HepG2 (cell line): Measurements from ENCODE around the gene MYADML2. TPM values are rescaled to one million over a fixed set of nuclear protein-coding genes. Genes with fewer than 3 reads are reported as not detected.

Experiments used
- BCL6 ChIP-seq: IDR thresholded peaks from 2 replicates; pipeline ENCODE4 v1.6.1; 2016; ENCODE audit warnings: missing genetic modification reagents, missing compliant biosample characterization
- DNMT3B ChIP-seq: conservative IDR thresholded peaks from 2 replicates; pipeline ENCODE4 v1.6.1; 2016; ENCODE audit warnings: missing biosample characterization, control low read depth
- DR1 ChIP-seq: sonication (generic); formaldehyde crosslinking; IDR thresholded peaks from 2 replicates; pipeline ENCODE4 v1.8.0; 2021; ENCODE audit warnings: mild to moderate bottlenecking, missing genetic modification reagents, inconsistent platforms
- ETV5 ChIP-seq: IDR thresholded peaks from 2 replicates; pipeline ENCODE4 v1.6.1; 2018; ENCODE audit warnings: missing biosample characterization, missing genetic modification reagents, inconsistent platforms, borderline replicate concordance
- ISL2 ChIP-seq: sonication (generic); formaldehyde crosslinking; IDR thresholded peaks from 2 replicates; pipeline ENCODE4 v1.5.0; 2020; ENCODE audit warnings: missing genetic modification reagents
- KDM3A ChIP-seq: IDR thresholded peaks from 2 replicates; pipeline ENCODE4 v1.6.1; 2018; ENCODE audit warnings: low read depth, missing compliant biosample characterization
- MXI1 ChIP-seq: IDR thresholded peaks from 3 replicates; pipeline ENCODE4 v1.6.1; 2012; ENCODE audit warnings: low read depth, low read length, inconsistent platforms, borderline replicate concordance
- PHF20 ChIP-seq: sonication (generic); formaldehyde crosslinking; IDR thresholded peaks from 2 replicates; pipeline ENCODE4 v1.5.0; 2020; ENCODE audit warnings: mild to moderate bottlenecking, missing genetic modification reagents
- SAFB2 ChIP-seq: sonication (generic); formaldehyde crosslinking; IDR thresholded peaks from 2 replicates; pipeline ENCODE4 v1.5.1; 2020; ENCODE audit warnings: missing genetic modification reagents, low read depth, mild to moderate bottlenecking, borderline replicate concordance
- SALL2 ChIP-seq: sonication (generic); formaldehyde crosslinking; IDR thresholded peaks from 2 replicates; pipeline ENCODE4 v1.8.1; 2023; ENCODE audit warnings: mild to moderate bottlenecking, missing genetic modification reagents, inconsistent platforms
- SMC3 ChIP-seq: IDR thresholded peaks from 2 replicates; pipeline ENCODE4 v1.6.1; 2011; ENCODE audit warnings: low read length, improper control_type of control experiment
- SRY ChIP-seq: sonication (generic); formaldehyde crosslinking; IDR thresholded peaks from 2 replicates; pipeline ENCODE4 v1.8.0; 2022; ENCODE audit warnings: mild to moderate bottlenecking, missing genetic modification reagents
- TAF1 ChIP-seq: sonication (generic); formaldehyde crosslinking; IDR thresholded peaks from 2 replicates; pipeline ENCODE4 v1.4.0; 2020; ENCODE audit warnings: missing genetic modification reagents
- ZC3H13 ChIP-seq: sonication (generic); formaldehyde crosslinking; IDR thresholded peaks from 2 replicates; pipeline ENCODE4 v1.8.1; 2023; ENCODE audit warnings: mild to moderate bottlenecking, missing genetic modification reagents, moderate library complexity
- ZC3H4 ChIP-seq: sonication (generic); formaldehyde crosslinking; IDR thresholded peaks from 2 replicates; pipeline ENCODE4 v1.4.0; 2020; ENCODE audit warnings: missing genetic modification reagents, borderline replicate concordance
- ZNF331 ChIP-seq: sonication (generic); formaldehyde crosslinking; IDR thresholded peaks from 2 replicates; pipeline ENCODE4 v1.4.0; 2020; ENCODE audit warnings: missing genetic modification reagents
- ZNF34 ChIP-seq: sonication (generic); formaldehyde crosslinking; IDR thresholded peaks from 2 replicates; pipeline ENCODE4 v1.4.0; 2020; ENCODE audit warnings: mild to moderate bottlenecking, missing genetic modification reagents, borderline replicate concordance
- ZSCAN21 ChIP-seq: sonication (generic); formaldehyde crosslinking; IDR thresholded peaks from 2 replicates; pipeline ENCODE4 v1.8.0; 2022; ENCODE audit warnings: mild to moderate bottlenecking, missing genetic modification reagents, moderate library complexity, borderline replicate concordance
- polyA plus RNA-seq, 8 experiments: library from polyadenylated mRNA; depleted of rRNA in 3 of 8; stranded (reverse) in 7 of 8; unstranded in 1 of 8; fragments of >200 nt; fragmentation: Illumina TruSeq in 4 of 8; extraction: Trizol in 4 of 8; gene quantifications; 2 replicates each; pipeline versions ENCODE4 v1.2.1 to v1.2.3, GENCODE V29; 2011 to 2016; ENCODE audit warnings: low read depth in 4 of 8, missing spikeins in 1 of 8, mixed read lengths in 1 of 8; ENCODE audit not compliant: insufficient read depth in 1 of 8
- total RNA-seq, 5 experiments: library from RNA; depleted of rRNA; stranded (reverse); fragments of >200 nt; fragmentation: Illumina TruSeq; extraction: Trizol; gene quantifications; 2 replicates each; pipeline ENCODE4 v1.2.3, GENCODE V29; 2016; ENCODE audit warnings: low read depth in 1 of 5
- TF ChIP-seq, protein P1 (sequence below): sonication (generic); formaldehyde crosslinking; IDR thresholded peaks from 2 replicates; pipeline ENCODE4 v1.4.0; 2020; ENCODE audit warnings: mild to moderate bottlenecking, missing genetic modification reagents
- TF ChIP-seq, protein P2 (sequence below): IDR thresholded peaks from 2 replicates; pipeline ENCODE4 v1.6.1; 2016; ENCODE audit warnings: mild to moderate bottlenecking
- TF ChIP-seq, protein P3 (sequence below): sonication (generic); formaldehyde crosslinking; IDR thresholded peaks from 2 replicates; pipeline ENCODE4 v1.8.1; 2022; ENCODE audit warnings: low read depth, mild to moderate bottlenecking, missing genetic modification reagents

Gene MYADML2
- total and polyA plus RNA-seq, 2 of the 13 experiments (the other 11 are each of a cell fraction or from before 2014, with no cell fraction given), result not detected

DNA sequence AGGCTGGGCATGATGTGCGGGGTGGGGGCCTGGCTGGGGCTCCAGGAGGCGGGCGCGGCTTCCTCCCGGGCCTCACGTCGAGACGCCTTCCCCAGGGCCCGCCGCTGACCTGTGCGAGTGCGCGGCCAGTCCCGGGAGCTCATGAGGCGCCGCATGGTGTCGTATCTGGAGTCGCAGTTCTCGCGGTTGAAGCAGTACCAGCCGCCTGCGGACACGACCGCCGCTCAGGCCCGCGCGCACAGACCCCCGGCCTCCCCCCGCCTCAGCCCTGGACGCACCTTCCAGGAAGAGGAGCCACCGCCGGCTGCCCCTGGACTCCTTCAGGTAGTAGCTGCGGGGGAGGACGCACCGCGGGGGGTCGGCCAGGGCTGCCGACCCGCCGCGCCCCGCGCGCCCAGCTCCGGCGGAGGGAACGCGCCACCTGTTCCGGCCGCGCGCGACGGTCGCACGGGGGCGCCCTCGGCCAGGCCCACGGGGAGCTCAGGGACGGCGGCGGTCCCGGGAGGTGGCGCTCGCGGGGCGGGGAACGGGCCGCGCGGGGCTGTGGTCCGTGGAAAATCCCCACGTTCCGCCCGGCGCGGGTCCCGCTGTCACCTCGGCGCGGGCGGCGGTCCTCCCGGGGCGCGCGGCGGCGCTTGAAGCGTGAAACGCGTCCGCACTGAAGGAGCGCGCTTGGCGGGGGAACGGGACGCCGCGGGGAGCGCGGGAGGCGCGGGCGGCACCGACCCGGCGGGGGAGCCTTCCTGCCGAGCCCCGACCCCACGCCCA is 12.5 kb upstream of the MYADML2 start (continued):
- no peak for TF ChIP-seq TAF1 (CRISPR knock-in tag)
- TF ChIP-seq ISL2, result peak; percentile 6; the same call in 1 of the 2 replicates
- TF ChIP-seq KDM3A (CRISPR knock-in tag), result no peak; the same call in 1 of the 2 replicates
- TF ChIP-seq PHF20 (CRISPR knock-in tag), result peak; percentile 59
- TF ChIP-seq, protein P1, sequence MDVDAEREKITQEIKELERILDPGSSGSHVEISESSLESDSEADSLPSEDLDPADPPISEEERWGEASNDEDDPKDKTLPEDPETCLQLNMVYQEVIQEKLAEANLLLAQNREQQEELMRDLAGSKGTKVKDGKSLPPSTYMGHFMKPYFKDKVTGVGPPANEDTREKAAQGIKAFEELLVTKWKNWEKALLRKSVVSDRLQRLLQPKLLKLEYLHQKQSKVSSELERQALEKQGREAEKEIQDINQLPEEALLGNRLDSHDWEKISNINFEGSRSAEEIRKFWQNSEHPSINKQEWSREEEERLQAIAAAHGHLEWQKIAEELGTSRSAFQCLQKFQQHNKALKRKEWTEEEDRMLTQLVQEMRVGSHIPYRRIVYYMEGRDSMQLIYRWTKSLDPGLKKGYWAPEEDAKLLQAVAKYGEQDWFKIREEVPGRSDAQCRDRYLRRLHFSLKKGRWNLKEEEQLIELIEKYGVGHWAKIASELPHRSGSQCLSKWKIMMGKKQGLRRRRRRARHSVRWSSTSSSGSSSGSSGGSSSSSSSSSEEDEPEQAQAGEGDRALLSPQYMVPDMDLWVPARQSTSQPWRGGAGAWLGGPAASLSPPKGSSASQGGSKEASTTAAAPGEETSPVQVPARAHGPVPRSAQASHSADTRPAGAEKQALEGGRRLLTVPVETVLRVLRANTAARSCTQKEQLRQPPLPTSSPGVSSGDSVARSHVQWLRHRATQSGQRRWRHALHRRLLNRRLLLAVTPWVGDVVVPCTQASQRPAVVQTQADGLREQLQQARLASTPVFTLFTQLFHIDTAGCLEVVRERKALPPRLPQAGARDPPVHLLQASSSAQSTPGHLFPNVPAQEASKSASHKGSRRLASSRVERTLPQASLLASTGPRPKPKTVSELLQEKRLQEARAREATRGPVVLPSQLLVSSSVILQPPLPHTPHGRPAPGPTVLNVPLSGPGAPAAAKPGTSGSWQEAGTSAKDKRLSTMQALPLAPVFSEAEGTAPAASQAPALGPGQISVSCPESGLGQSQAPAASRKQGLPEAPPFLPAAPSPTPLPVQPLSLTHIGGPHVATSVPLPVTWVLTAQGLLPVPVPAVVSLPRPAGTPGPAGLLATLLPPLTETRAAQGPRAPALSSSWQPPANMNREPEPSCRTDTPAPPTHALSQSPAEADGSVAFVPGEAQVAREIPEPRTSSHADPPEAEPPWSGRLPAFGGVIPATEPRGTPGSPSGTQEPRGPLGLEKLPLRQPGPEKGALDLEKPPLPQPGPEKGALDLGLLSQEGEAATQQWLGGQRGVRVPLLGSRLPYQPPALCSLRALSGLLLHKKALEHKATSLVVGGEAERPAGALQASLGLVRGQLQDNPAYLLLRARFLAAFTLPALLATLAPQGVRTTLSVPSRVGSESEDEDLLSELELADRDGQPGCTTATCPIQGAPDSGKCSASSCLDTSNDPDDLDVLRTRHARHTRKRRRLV, result 0 out of 2 replicates have a peak, but pooled peaks have one; percentile 62
- peak; percentile 42; the same call in 1 of the 2 replicates for TF ChIP-seq ZC3H13 (CRISPR knock-in tag)
- no peak for TF ChIP-seq DNMT3B (CRISPR knock-in tag)
- TF ChIP-seq ZNF34 (CRISPR knock-in tag), result no peak
- peak; percentile 41; the same call in 1 of the 2 replicates for TF ChIP-seq SMC3
- peak; percentile 86 for TF ChIP-seq ZSCAN21 (CRISPR knock-in tag)
- TF ChIP-seq MXI1, result peak; percentile 84; the same call in 1 of the 3 replicates
- no peak for TF ChIP-seq DR1 (CRISPR knock-in tag)
- TF ChIP-seq, protein P2, sequence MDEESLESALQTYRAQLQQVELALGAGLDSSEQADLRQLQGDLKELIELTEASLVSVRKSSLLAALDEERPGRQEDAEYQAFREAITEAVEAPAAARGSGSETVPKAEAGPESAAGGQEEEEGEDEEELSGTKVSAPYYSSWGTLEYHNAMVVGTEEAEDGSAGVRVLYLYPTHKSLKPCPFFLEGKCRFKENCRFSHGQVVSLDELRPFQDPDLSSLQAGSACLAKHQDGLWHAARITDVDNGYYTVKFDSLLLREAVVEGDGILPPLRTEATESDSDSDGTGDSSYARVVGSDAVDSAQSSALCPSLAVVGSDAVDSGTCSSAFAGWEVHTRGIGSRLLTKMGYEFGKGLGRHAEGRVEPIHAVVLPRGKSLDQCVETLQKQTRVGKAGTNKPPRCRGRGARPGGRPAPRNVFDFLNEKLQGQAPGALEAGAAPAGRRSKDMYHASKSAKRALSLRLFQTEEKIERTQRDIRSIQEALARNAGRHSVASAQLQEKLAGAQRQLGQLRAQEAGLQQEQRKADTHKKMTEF (CRISPR knock-in tag), result peak; percentile 7; the same call in 1 of the 2 replicates
- TF ChIP-seq, protein P3, sequence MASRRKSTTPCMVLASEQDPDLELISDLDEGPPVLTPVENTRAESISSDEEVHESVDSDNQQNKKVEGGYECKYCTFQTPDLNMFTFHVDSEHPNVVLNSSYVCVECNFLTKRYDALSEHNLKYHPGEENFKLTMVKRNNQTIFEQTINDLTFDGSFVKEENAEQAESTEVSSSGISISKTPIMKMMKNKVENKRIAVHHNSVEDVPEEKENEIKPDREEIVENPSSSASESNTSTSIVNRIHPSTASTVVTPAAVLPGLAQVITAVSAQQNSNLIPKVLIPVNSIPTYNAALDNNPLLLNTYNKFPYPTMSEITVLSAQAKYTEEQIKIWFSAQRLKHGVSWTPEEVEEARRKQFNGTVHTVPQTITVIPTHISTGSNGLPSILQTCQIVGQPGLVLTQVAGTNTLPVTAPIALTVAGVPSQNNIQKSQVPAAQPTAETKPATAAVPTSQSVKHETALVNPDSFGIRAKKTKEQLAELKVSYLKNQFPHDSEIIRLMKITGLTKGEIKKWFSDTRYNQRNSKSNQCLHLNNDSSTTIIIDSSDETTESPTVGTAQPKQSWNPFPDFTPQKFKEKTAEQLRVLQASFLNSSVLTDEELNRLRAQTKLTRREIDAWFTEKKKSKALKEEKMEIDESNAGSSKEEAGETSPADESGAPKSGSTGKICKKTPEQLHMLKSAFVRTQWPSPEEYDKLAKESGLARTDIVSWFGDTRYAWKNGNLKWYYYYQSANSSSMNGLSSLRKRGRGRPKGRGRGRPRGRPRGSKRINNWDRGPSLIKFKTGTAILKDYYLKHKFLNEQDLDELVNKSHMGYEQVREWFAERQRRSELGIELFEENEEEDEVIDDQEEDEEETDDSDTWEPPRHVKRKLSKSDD, result peak; percentile 62; the same call in 1 of the 2 replicates
- peak; percentile 16; the same call in 1 of the 2 replicates for TF ChIP-seq SRY (CRISPR knock-in tag)
- TF ChIP-seq ZNF331 (CRISPR knock-in tag), result peak; percentile 14; the same call in 1 of the 2 replicates
- TF ChIP-seq BCL6 (CRISPR knock-in tag), result 0 out of 2 replicates have a peak, but pooled peaks have one; percentile 11
- TF ChIP-seq ZC3H4, result no peak
- TF ChIP-seq SAFB2 (CRISPR knock-in tag), result peak; percentile 40; the same call in 1 of the 2 replicates
- TF ChIP-seq SALL2 (CRISPR knock-in tag), result peak; percentile 74; the same call in 1 of the 2 replicates
- no peak for TF ChIP-seq ETV5 (CRISPR knock-in tag)
